Endothelial cell of umbilical vein (primary cell): Measurements from ENCODE around the gene ZNF219. TPM values are rescaled to one million over a fixed set of nuclear protein-coding genes. Genes with fewer than 3 reads are reported as not detected.

ENCODE experiments used
- BruUV-seq: library from RNA; stranded (reverse); fragments of 400-500 nt; replicated peaks from 2 replicates; lab custom pipeline; 2021; lab: Mats Ljungman, UMichigan
- CTCF ChIA-PET: fragments of 300-600, 350-600 bp; sonication (Branson Sonifier 250); formaldehyde crosslinking; loops from one replicate; lab custom pipeline; 2021; ENCODE audit warnings: antibody characterized with exemption, inconsistent platforms; lab: Charles Lee
- POLR2A ChIA-PET: fragments of 300-600, 350-600 bp; sonication (Branson Sonifier 250); formaldehyde crosslinking; loops from one replicate; lab custom pipeline; 2021; ENCODE audit warnings: antibody characterized with exemption, inconsistent platforms; lab: Charles Lee
- DNase-seq: peaks from one replicate; pipeline ENCODE4 v3.0.0-alpha.2; 2011; ENCODE audit warnings: low read depth, low spot score
- FAIRE-seq: peaks from 2 replicates; lab custom pipeline; 2011; peaks lifted over from hg19 to GRCh38; lab: Jason Lieb, UNC
- H2AFZ ChIP-seq: 2 replicates; pipeline ENCODE4 v1.6.0; 2012; ENCODE audit warnings: low read depth, low read length, control low read depth, inconsistent platforms
- H3K27ac ChIP-seq: 2 replicates; pipeline ENCODE4 v1.5.1; 2011; ENCODE audit warnings: low read depth, mild to moderate bottlenecking, control low read depth, low read length, moderate library complexity; ENCODE audit not compliant: insufficient read depth
- H3K27me3 ChIP-seq, 2 experiments: 2 replicates each; pipeline versions ENCODE4 v1.6.0 to v1.6.1; 2011; ENCODE audit warnings: low read length in 2 of 2, mixed read lengths in 1 of 2; ENCODE audit not compliant: control insufficient read depth in 2 of 2, insufficient read depth in 2 of 2
- H3K36me3 ChIP-seq, 2 experiments: 2 replicates in 1 of 2; 3 replicates in 1 of 2; pipeline ENCODE4 v1.5.1; 2011; ENCODE audit warnings: low read length in 2 of 2, mild to moderate bottlenecking in 1 of 2, moderate library complexity in 1 of 2; ENCODE audit not compliant: control insufficient read depth in 2 of 2, insufficient read depth in 2 of 2; ENCODE audit errors: extremely low read depth in 1 of 2
- H3K4me1 ChIP-seq: 3 replicates; pipeline ENCODE4 v1.5.1; 2011; ENCODE audit warnings: mild to moderate bottlenecking, low read length; ENCODE audit not compliant: control insufficient read depth, insufficient read depth; ENCODE audit errors: extremely low read depth
- H3K4me2 ChIP-seq: 2 replicates; pipeline ENCODE4 v1.6.1; 2011; ENCODE audit warnings: low read length, control low read depth, mixed read lengths; ENCODE audit not compliant: insufficient read depth
- H3K4me3 ChIP-seq, 3 experiments: fragments of 200-600 bp in 1 of 3; sonication (generic), shearing (Covaris generic) in 1 of 3; replicated peaks in 1 of 3; 2 replicates each; pipeline ENCODE4 v1.5.1; 2011 to 2016; ENCODE audit warnings: control low read depth in 3 of 3, low read length in 3 of 3, mild to moderate bottlenecking in 2 of 3, inconsistent platforms in 1 of 3, low read depth in 1 of 3, moderate library complexity in 1 of 3; ENCODE audit not compliant: insufficient read depth in 1 of 3
- H3K79me2 ChIP-seq: 2 replicates; pipeline ENCODE4 v1.6.0; 2012; ENCODE audit warnings: low read length, inconsistent platforms; ENCODE audit not compliant: control insufficient read depth, insufficient read depth
- H3K9ac ChIP-seq: replicated peaks from 2 replicates; pipeline ENCODE3; 2011; ENCODE audit warnings: low read length, control low read depth; ENCODE audit not compliant: insufficient read depth; ENCODE audit errors: extremely low read depth
- H3K9me1 ChIP-seq: replicated peaks from 3 replicates; pipeline ENCODE4 v1.6.0; 2011; ENCODE audit warnings: mild to moderate bottlenecking, low read length; ENCODE audit not compliant: control insufficient read depth, insufficient read depth; ENCODE audit errors: extremely low read depth
- H3K9me3 ChIP-seq: replicated peaks from 2 replicates; pipeline ENCODE4 v1.5.1; 2012; ENCODE audit warnings: low read length, inconsistent platforms; ENCODE audit not compliant: control insufficient read depth, insufficient read depth
- H4K20me1 ChIP-seq: replicated peaks from 2 replicates; pipeline ENCODE3; 2011; ENCODE audit warnings: mild to moderate bottlenecking, low read length; ENCODE audit not compliant: control insufficient read depth, insufficient read depth; ENCODE audit errors: extremely low read depth
- CTCF ChIP-seq, 2 donors: IDR thresholded peaks; 1 replicate in 1 of 2; 2 replicates in 1 of 2; pipeline ENCODE4 v1.5.1; 2011; ENCODE audit warnings: low read length in 2 of 2, mild to moderate bottlenecking in 2 of 2, moderate library complexity in 2 of 2, control low read depth in 1 of 2, inconsistent platforms in 1 of 2, low read depth in 1 of 2; ENCODE audit not compliant: insufficient read depth in 1 of 2; ENCODE audit errors: extremely low read depth in 1 of 2
- EZH2 ChIP-seq: IDR thresholded peaks from 2 replicates; pipeline ENCODE4 v1.6.1; 2012; ENCODE audit warnings: borderline replicate concordance, low read depth, mild to moderate bottlenecking, moderate library complexity, low read length, inconsistent platforms; ENCODE audit not compliant: severe bottlenecking
- FOS ChIP-seq: IDR thresholded peaks from 2 replicates; pipeline ENCODE4 v1.6.1; 2011; ENCODE audit warnings: mild to moderate bottlenecking, low read length, moderate library complexity, borderline replicate concordance; ENCODE audit not compliant: insufficient read depth
- JUN ChIP-seq: IDR thresholded peaks from 2 replicates; pipeline ENCODE4 v1.6.1; 2011; ENCODE audit warnings: borderline replicate concordance, low read depth; ENCODE audit not compliant: insufficient read length, insufficient read depth
- MYC ChIP-seq: IDR thresholded peaks from one replicate; pipeline ENCODE4 v1.6.1; 2011; ENCODE audit warnings: mild to moderate bottlenecking, low read depth, low read length
- POLR2A ChIP-seq: IDR thresholded peaks from 2 replicates; pipeline ENCODE4 v1.6.1; 2012; ENCODE audit warnings: low read depth, mild to moderate bottlenecking, control low read depth, low read length
- POLR2AphosphoS5 ChIP-seq: IDR thresholded peaks from 2 replicates; pipeline ENCODE4 v1.6.1; 2012; ENCODE audit warnings: low read depth, mild to moderate bottlenecking, control low read depth, low read length, moderate library complexity; ENCODE audit not compliant: insufficient read depth
- dilution Hi-C: fragments of 300-500 bp; cut with MboI; formaldehyde crosslinking; loops from one replicate; pipeline ENCODE4 v1.15.0; 2019; ENCODE audit warnings: low sequenced_read_pairs; ENCODE audit not compliant: extremely low pct_ligation_motif_present
- intact Hi-C: fragments of 100-400 bp; cut with micrococcal nuclease; formaldehyde crosslinking; loops from one replicate; pipeline ENCODE4 v1.10.0; 2022
- polyA plus RNA-seq, 4 experiments: library from polyadenylated mRNA; depleted of rRNA in 3 of 4; stranded (reverse) in 3 of 4; unstranded in 1 of 4; fragments of >200 nt; gene quantifications; 2 replicates each; pipeline versions ENCODE4 v1.2.1 to v1.2.3, GENCODE V29; 2011 to 2012; ENCODE audit warnings: missing spikeins in 1 of 4
- total RNA-seq: library from RNA; stranded (reverse); gene quantifications from 2 replicates; pipeline ENCODE4 v1.2.3, GENCODE V29; 2021
- TF ChIP-seq, protein P1 (sequence below): IDR thresholded peaks from 2 replicates; pipeline ENCODE4 v1.6.1; 2011; ENCODE audit not compliant: insufficient read depth, insufficient read length

Gene ZNF219
- total and polyA plus RNA-seq, 2 donors (not counting 3 experiments of a cell fraction or from before 2014, with no cell fraction given) = 13.2 to 15.2 TPM

- TF ChIP-seq MYC = no peak
- TF ChIP-seq POLR2A = no peak
- TF ChIP-seq, protein P1, sequence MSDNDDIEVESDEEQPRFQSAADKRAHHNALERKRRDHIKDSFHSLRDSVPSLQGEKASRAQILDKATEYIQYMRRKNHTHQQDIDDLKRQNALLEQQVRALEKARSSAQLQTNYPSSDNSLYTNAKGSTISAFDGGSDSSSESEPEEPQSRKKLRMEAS = no peak
- no peak for TF ChIP-seq POLR2AphosphoS5
- no peak for TF ChIP-seq CTCF (IDR thresholded peaks at IDR 0.05; ENCODE audit: extremely low read depth in 1 of 2, insufficient read depth in 1 of 2, low read depth in 1 of 2, low read length in 2 of 2)
- TF ChIP-seq EZH2 = no peak
- no peak for TF ChIP-seq FOS
- TF ChIP-seq JUN = no peak
- Histone ChIP-seq H3K4me2 (no peak overlapping the region), H3K9me3 (no peaks in the 10 kb centered on the region), H3K36me3 (peaks cover 0 to 3% of the 10 kb centered on the region in 2 experiments), H3K4me1 (no peaks in the 10 kb centered on the region), H3K79me2 (no peaks in the 10 kb centered on the region), H3K27me3 (no peaks in the 10 kb centered on the region), H3K9ac (no peak overlapping the region), H2AFZ (no peak overlapping the region), H3K9me1 (no peaks in the 10 kb centered on the region), H3K4me3 (no peak overlapping the region), H4K20me1 (no peaks in the 10 kb centered on the region), H3K27ac (no peak overlapping the region)
- intact Hi-C loops = loop anchor here (1.0 kb wide), 3 partner anchors 12 to 78 kb away; no protein-coding TSS in a partner anchor
- CTCF ChIA-PET = interaction anchor here (0.7 to 6.9 kb wide), 26 partner anchors 8 to 463 kb away, joined by 3 to 131 read pairs (median 4); partner anchors contain the start of genes ARHGEF40 and RNASE13
- dilution Hi-C loops = no loop called here
- no peak for DNase-seq
- POLR2A ChIA-PET = no interaction called here
- no TSS peak for BruUV-seq
- no peak for FAIRE-seq
Measured at GRCh38 chr14:21091821-21092272, 6.6 kb downstream of the ZNF219 start.
